Right lobe of liver (tissue), 6 donors: ENCODE measurements around the gene FABP1. TPM values are rescaled to one million over a fixed set of nuclear protein-coding genes. Genes with fewer than 3 reads are reported as not detected.
A peak's percentile ranks its signal among the peaks of the same experiment; 100 is the strongest.

Experiments used
- ATAC-seq, 4 donors: fragments of 200-7000 bp; cut with Tn5 transposase; one replicate each; pipeline ENCODE4 v1.9.1; 2020; ENCODE audit warnings: mild to moderate bottlenecking in 4 of 4, moderate library complexity in 4 of 4
- DNase-seq, 3 donors: peaks; one replicate each; pipeline ENCODE4 v3.0.0-alpha.2; 2020
- H3K27ac ChIP-seq, 3 donors: fragments of 200-600 bp; one replicate each; pipeline ENCODE4 v1.8.0; 2022
- H3K27me3 ChIP-seq, 2 donors: fragments of 200-600 bp; one replicate each; pipeline ENCODE4 v1.8.0; 2022
- H3K36me3 ChIP-seq, 4 donors: fragments of 200-600 bp; sonication (generic) in 1 of 4; one replicate each; pipeline versions ENCODE4 v1.5.1 to v1.8.0; 2017 to 2022; ENCODE audit warnings: control low read depth in 1 of 4
- H3K4me1 ChIP-seq, 4 donors: fragments of 200-600 bp; sonication (generic) in 1 of 4; one replicate each; pipeline versions ENCODE4 v1.5.1 to v1.8.0; 2017 to 2022; ENCODE audit warnings: control low read depth in 1 of 4
- H3K4me3 ChIP-seq, 3 donors: fragments of 200-600 bp; one replicate each; pipeline ENCODE4 v1.8.0; 2022
- H3K9me3 ChIP-seq, 4 donors: fragments of 200-600 bp; sonication (generic) in 1 of 4; one replicate each; pipeline versions ENCODE4 v1.5.1 to v1.8.0; 2017 to 2022; ENCODE audit warnings: control low read depth in 1 of 4
- POLR2A ChIP-seq: fragments of 450-650 bp; IDR thresholded peaks from one replicate; pipeline ENCODE4 v1.6.1; 2017; ENCODE audit warnings: antibody characterized with exemption, mild to moderate bottlenecking
- WGBS: methylation state at CpG from one replicate; pipeline ENCODE4 v1.1.6; 2018; ENCODE audit warnings: low coverage, low lambda C conversion rate; ENCODE audit not compliant: insufficient coverage; ENCODE audit errors: missing lambda C conversion rate; 5-methylcytosine and 5-hydroxymethylcytosine counted together
- intact Hi-C, 2 donors: fragments of 100-400 bp; cut with DNase I; formaldehyde crosslinking; loops; one replicate each; pipeline versions ENCODE4 v1.11.2 to v1.14.1; 2022
- total RNA-seq, 6 experiments: library from RNA; depleted of rRNA in 2 of 6; stranded (reverse); fragments of >200 nt in 2 of 6; fragmentation: NEBNext Ultra II Directional in 3 of 6; extraction: Animal tissue kit (Norgen Biotek cat#: 25700) in 3 of 6; gene quantifications; one replicate each; pipeline versions ENCODE4 v1.1.0 to v1.2.4, GENCODE V29; 2016 to 2023
- TF ChIP-seq, protein P1 (sequence below), 4 donors: fragments of 200-600 bp in 3 of 4; fragments of 450-650 bp in 1 of 4; IDR thresholded peaks; one replicate each; pipeline versions ENCODE4 v1.5.1 to v1.8.0; 2016 to 2022; ENCODE audit warnings: antibody characterized with exemption in 4 of 4, mild to moderate bottlenecking in 2 of 4
- donor health status: DM: no; HTN: yes; CAD: no.
- donor health status: DM: no; HTN: no; CAD: no.
- donor health status: DM: no; HTN: no; CAD: no.
- donor health status: DM: no; HTN: yes; CAD: no.
- donor health status: DM: no; HTN: yes; CAD: no.

Gene FABP1
- total RNA-seq, 6 experiments from 2014 or later, result 326 to 1,933 (median 908) TPM

DNA sequence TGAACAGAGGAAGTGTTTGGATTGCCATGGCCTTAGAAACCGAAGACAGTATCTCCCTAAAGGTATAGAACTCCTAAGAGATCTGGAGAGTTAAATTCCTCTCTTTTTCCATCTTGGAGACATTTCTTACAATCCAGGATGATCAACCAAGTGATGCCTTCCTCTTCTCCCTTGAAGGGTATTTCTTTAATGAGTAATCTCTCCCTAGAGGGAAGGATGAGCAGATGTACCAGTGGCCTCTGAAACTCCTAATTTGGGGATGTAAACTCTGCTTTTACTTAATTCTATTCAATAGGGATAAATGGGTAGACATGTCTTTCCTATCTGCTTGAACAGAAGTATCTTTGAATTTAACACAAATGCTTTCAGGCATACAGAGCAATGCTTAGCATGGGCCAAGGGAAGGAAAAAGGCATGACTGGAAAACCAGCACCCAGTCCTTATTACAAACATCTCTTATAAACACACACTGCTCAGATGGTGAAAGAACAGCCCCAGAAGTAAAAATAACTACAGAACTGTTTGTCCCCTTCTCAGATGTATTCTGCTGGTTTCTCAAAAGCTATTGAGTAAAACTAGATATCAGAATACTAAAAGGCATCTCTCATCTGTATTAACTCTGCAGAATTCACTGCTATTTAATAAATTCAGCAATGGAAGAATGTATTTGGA, 37.6 kb upstream of the FABP1 start:
- peaks cover 0 to 1% (median 0%) of the 10 kb centered on the region in 4 donors for H3K4me1 ChIP-seq
- H3K27me3 ChIP-seq, result no peaks in the 10 kb centered on the region
- ATAC-seq (no peak), DNase-seq (no peak)
- H3K9me3 ChIP-seq, result no peaks in the 10 kb centered on the region
- WGBS, result 0% methylated on average over 1 of the region's 1 CpG
- no peaks in the 10 kb centered on the region for H3K36me3 ChIP-seq
- H3K4me3 ChIP-seq, result no peak overlapping the region
- no peak for TF ChIP-seq POLR2A
- TF ChIP-seq, protein P1, sequence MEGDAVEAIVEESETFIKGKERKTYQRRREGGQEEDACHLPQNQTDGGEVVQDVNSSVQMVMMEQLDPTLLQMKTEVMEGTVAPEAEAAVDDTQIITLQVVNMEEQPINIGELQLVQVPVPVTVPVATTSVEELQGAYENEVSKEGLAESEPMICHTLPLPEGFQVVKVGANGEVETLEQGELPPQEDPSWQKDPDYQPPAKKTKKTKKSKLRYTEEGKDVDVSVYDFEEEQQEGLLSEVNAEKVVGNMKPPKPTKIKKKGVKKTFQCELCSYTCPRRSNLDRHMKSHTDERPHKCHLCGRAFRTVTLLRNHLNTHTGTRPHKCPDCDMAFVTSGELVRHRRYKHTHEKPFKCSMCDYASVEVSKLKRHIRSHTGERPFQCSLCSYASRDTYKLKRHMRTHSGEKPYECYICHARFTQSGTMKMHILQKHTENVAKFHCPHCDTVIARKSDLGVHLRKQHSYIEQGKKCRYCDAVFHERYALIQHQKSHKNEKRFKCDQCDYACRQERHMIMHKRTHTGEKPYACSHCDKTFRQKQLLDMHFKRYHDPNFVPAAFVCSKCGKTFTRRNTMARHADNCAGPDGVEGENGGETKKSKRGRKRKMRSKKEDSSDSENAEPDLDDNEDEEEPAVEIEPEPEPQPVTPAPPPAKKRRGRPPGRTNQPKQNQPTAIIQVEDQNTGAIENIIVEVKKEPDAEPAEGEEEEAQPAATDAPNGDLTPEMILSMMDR (IDR thresholded peaks at IDR 0.05), result no peak
- no peak overlapping the region for H3K27ac ChIP-seq
- intact Hi-C loops, result no loop called here

DNA sequence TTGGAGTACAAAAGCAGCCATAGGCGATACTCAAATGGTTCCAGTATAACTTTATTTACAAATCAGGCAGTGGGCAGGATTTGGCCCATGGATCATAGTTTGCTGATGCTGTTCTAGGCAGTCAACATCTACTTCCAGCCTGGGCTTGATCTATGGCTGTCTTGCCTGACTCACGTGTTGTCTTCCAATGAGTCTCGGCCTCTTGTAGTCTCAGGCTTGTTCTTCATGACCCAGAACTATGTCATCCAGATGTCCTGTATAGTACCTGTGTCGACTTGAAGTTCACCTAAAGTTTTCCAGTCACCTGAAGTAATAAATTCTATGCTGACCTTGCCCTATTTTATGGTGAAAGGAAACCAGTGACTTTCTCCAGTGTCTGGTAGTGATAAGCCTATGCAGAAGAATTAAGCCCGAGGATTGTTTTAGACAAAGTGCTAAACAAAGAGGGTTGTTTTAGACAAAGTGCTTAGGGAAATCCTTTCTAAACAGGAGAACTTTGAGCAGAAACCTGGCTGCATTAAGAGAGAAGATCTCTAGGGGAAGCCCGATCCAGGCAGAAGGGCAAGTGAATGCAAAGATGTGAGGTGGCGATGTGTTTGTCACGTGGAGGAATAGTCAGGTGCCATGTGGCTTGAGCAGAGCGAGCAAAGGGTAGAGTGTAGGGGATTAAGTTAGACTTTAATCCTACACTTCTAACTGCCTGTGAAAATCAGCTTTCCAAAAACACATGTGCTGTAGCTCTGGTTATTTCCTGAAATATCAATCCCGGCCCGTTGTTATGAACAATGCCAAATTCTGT, 33.8 kb upstream of the FABP1 start:
- intact Hi-C loops, result loop anchor here in 1 of 2 donors (5.0 kb wide), 1 partner anchor 104 kb away; the partner anchor contains the start of gene KRCC1
- TF ChIP-seq, protein P1 (IDR thresholded peaks at IDR 0.05), result no peak
- no peak for TF ChIP-seq POLR2A
- DNase-seq (no peak), ATAC-seq (no peak)
- H3K4me1 ChIP-seq, result peaks cover 0 to 13% (median 0%) of the 10 kb centered on the region in 4 donors
- no peaks in the 10 kb centered on the region for H3K36me3 ChIP-seq
- no peak overlapping the region for H3K4me3 ChIP-seq
- no peak overlapping the region for H3K27ac ChIP-seq
- no peaks in the 10 kb centered on the region for H3K27me3 ChIP-seq
- 64% methylated on average over 10 of the region's 11 CpGs for WGBS
- H3K9me3 ChIP-seq, result no peaks in the 10 kb centered on the region

DNA sequence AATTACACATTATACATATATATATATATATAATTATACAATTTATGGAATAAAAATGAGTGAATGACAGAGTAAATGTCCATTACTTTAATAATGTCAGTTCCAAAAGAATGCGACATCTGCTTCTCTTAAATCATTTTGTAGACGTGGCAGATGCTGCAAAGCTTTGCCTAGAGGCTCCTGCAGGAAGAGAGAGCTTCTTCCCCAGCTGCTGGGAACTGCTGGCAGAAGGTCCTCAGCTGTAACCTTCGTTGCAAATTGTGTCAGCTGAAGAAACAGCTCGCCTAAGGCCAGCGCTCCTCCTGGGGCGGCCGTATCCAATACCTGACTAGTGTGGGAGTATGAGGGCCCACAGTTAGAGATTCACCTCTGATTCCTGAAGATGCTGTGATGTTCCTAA, 32.7 kb upstream of the FABP1 start:
- intact Hi-C loops, result loop anchor here in 1 of 2 donors (5.0 kb wide), 1 partner anchor 103 kb away; the partner anchor contains the start of gene KRCC1
- Histone ChIP-seq H3K36me3 (no peaks in the 10 kb centered on the region), H3K4me3 (no peak overlapping the region), H3K9me3 (no peaks in the 10 kb centered on the region), H3K27me3 (no peaks in the 10 kb centered on the region), H3K27ac (peak overlapping the region; percentile 30 to 57 (median 42)), H3K4me1 (peaks cover 0 to 13% (median 0%) of the 10 kb centered on the region in 4 donors)
- DNase-seq (no peak), ATAC-seq (no peak)
- WGBS, result 86% methylated on average over 2 of the region's 7 CpGs
- no peak for TF ChIP-seq POLR2A

DNA sequence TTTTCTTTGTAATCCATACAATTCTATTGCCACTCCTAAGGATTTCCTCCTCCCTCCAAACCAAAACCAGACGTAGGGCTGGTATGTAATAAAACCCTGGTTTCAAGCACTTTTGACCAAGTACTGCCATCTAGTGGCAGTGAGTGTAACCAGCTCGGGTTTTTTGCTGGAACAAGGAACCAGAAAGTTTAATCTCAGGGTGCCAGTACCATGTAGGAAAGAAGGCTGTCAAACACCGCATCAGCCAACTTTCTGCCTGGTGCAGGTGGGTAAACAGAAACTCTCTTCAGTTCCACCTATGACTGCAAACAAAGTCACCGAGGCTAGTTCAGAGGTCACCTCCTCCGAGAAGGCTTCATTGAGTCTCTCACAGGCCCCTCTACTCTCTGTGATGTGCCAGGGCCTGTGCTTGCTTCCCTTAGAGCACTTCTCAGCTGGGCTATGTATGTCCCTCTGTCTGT, 32.1 kb upstream of the FABP1 start:
- 22% methylated on average over 5 of the region's 5 CpGs for WGBS
- ATAC-seq, result peak; percentile 95 to 99 (median 97)
- H3K36me3 ChIP-seq, result no peaks in the 10 kb centered on the region
- no peaks in the 10 kb centered on the region for H3K27me3 ChIP-seq
- no peak overlapping the region for H3K4me3 ChIP-seq
- no peaks in the 10 kb centered on the region for H3K9me3 ChIP-seq
- TF ChIP-seq, protein P1 (IDR thresholded peaks at IDR 0.05), result peak; percentile 88 to 94 (median 92)
- TF ChIP-seq POLR2A, result no peak
- peaks cover 0 to 13% (median 0%) of the 10 kb centered on the region in 4 donors for H3K4me1 ChIP-seq
- intact Hi-C loops, result loop anchor here in 1 of 2 donors (5.0 kb wide), 1 partner anchor 103 kb away; the partner anchor contains the start of gene KRCC1
- peak overlapping the region; percentile 30 to 57 (median 42) for H3K27ac ChIP-seq
- peak in 1 of 3 donors; percentile 78 for DNase-seq
